ENCODE measurements around the gene ORC4.

ORC4 gene

DNA sequence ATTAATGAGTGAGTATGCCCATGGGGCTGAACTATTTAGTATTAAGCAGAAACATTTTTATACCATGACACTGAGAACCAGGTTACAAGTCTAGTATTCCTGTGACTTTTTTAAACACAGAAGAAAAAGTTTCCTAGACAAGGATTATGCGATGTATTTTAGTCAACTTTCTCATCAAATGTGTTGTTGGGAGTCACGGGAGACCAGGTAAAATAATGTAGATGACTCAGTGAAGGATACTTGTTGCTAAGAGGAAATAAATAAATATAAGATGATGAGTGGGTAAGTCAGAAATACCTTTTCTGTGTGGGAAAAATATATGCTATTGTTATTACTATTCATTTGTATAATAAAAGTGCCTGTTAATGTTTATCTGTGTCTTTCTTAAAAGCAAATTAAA, 23.8 kb upstream of the ORC4 start:
- Histone ChIP-seq H3K36me3 (ENCODE audit: insufficient read depth, low read length) (no peaks in the 10 kb centered on the region), H3K4me3 (ENCODE audit: low read depth, low read length, poor library complexity, severe bottlenecking) (no peak overlapping the region), H3K9me2 (ENCODE audit: low read depth, low read length) (no peaks in the 10 kb centered on the region), H4K20me1 (ENCODE audit: insufficient read depth, low read length) (no peaks in the 10 kb centered on the region), H3K27me3 (ENCODE audit: insufficient read depth, low read length) (no peaks in the 10 kb centered on the region), H3K4me1 (ENCODE audit: insufficient read depth, low read length, severe bottlenecking) (peaks cover 10% of the 10 kb centered on the region), H2AFZ (ENCODE audit: low read length) (no peak overlapping the region), H3K9ac (ENCODE audit: low read length) (no peak overlapping the region), H3K9me3 (ENCODE audit: low read length) (no peaks in the 10 kb centered on the region), H3K27ac (ENCODE audit: low read depth, low read length, poor library complexity, severe bottlenecking) (no peak overlapping the region), H3K4me2 (ENCODE audit: low read length) (no peak overlapping the region), H3F3A (ENCODE audit: insufficient read depth, low read length) (no peaks in the 10 kb centered on the region), H3K79me2 (ENCODE audit: insufficient read depth, low read length) (no peaks in the 10 kb centered on the region)
- no peak for TF ChIP-seq EZH2 (IDR thresholded peaks at IDR 0.05; ENCODE audit: borderline replicate concordance, low read length)
- TF ChIP-seq, protein P1, sequence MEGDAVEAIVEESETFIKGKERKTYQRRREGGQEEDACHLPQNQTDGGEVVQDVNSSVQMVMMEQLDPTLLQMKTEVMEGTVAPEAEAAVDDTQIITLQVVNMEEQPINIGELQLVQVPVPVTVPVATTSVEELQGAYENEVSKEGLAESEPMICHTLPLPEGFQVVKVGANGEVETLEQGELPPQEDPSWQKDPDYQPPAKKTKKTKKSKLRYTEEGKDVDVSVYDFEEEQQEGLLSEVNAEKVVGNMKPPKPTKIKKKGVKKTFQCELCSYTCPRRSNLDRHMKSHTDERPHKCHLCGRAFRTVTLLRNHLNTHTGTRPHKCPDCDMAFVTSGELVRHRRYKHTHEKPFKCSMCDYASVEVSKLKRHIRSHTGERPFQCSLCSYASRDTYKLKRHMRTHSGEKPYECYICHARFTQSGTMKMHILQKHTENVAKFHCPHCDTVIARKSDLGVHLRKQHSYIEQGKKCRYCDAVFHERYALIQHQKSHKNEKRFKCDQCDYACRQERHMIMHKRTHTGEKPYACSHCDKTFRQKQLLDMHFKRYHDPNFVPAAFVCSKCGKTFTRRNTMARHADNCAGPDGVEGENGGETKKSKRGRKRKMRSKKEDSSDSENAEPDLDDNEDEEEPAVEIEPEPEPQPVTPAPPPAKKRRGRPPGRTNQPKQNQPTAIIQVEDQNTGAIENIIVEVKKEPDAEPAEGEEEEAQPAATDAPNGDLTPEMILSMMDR (IDR thresholded peaks at IDR 0.05; ENCODE audit: low read length), result no peak

DNA sequence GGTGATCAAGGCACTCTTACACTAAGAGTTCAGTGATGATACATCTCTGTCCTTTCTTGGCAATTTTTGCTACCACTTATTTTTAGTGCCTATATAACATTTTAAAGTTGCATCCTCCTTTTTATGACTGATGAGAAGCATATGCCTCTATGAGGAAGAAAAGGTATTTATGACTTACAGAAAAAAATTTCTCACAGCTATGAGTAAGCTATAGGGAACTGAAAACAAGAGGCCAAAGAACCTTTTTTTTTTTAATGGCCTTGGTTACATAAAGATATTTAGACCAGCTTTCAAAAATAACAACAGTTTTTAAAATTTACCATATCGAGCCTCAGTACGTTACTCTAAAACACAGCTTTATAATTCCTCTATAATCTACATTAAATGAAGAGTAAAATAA, 21.7 kb upstream of the ORC4 start:
- H3K9me3 ChIP-seq (ENCODE audit: low read length), result no peaks in the 10 kb centered on the region
- no peaks in the 10 kb centered on the region for H3K9me2 ChIP-seq (ENCODE audit: low read depth, low read length)
- H3K4me1 ChIP-seq (ENCODE audit: insufficient read depth, low read length, severe bottlenecking), result no peaks in the 10 kb centered on the region
- H3K27ac ChIP-seq (ENCODE audit: low read depth, low read length, poor library complexity, severe bottlenecking), result no peak overlapping the region
- H3F3A ChIP-seq (ENCODE audit: insufficient read depth, low read length), result no peaks in the 10 kb centered on the region
- no peaks in the 10 kb centered on the region for H4K20me1 ChIP-seq (ENCODE audit: insufficient read depth, low read length)
- H3K27me3 ChIP-seq (ENCODE audit: insufficient read depth, low read length), result no peaks in the 10 kb centered on the region
- no peak overlapping the region for H2AFZ ChIP-seq (ENCODE audit: low read length)
- TF ChIP-seq EZH2 (IDR thresholded peaks at IDR 0.05; ENCODE audit: borderline replicate concordance, low read length), result no peak
- TF ChIP-seq, protein P1 (IDR thresholded peaks at IDR 0.05; ENCODE audit: low read length), result no peak
- H3K9ac ChIP-seq (ENCODE audit: low read length), result no peak overlapping the region
- no peak overlapping the region for H3K4me2 ChIP-seq (ENCODE audit: low read length)
- H3K4me3 ChIP-seq (ENCODE audit: low read depth, low read length, poor library complexity, severe bottlenecking), result no peak overlapping the region
- H3K36me3 ChIP-seq (ENCODE audit: insufficient read depth, low read length), result no peaks in the 10 kb centered on the region
- peaks cover 6% of the 10 kb centered on the region for H3K79me2 ChIP-seq (ENCODE audit: insufficient read depth, low read length)

DNA sequence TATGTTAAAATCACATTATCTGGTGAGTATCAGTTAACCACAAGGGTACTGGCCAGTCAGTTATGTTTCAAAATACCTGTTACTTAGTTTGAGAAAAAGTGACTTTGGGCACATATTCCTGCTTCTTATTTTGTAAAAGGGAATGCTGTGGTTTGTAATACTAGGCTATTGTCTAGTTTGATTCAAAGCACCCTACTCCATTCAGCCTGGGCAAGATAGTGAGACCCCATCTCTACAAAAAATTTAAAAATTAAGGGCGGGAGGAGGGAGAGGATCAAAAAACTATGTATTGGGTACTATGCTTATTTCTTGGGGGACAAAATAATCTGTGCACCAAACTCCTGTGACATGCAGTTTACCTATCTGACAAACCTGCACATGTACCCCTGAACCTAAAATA, 19.2 kb upstream of the ORC4 start:
- Histone ChIP-seq H4K20me1 (ENCODE audit: insufficient read depth, low read length) (no peaks in the 10 kb centered on the region), H3K27me3 (ENCODE audit: insufficient read depth, low read length) (no peaks in the 10 kb centered on the region), H3K4me2 (ENCODE audit: low read length) (no peak overlapping the region), H3K9me3 (ENCODE audit: low read length) (no peaks in the 10 kb centered on the region), H2AFZ (ENCODE audit: low read length) (no peak overlapping the region), H3K4me1 (ENCODE audit: insufficient read depth, low read length, severe bottlenecking) (no peaks in the 10 kb centered on the region), H3K9ac (ENCODE audit: low read length) (no peak overlapping the region), H3K4me3 (ENCODE audit: low read depth, low read length, poor library complexity, severe bottlenecking) (no peak overlapping the region), H3K79me2 (ENCODE audit: insufficient read depth, low read length) (peaks cover 8% of the 10 kb centered on the region), H3K27ac (ENCODE audit: low read depth, low read length, poor library complexity, severe bottlenecking) (no peak overlapping the region), H3K9me2 (ENCODE audit: low read depth, low read length) (no peaks in the 10 kb centered on the region), H3K36me3 (ENCODE audit: insufficient read depth, low read length) (no peaks in the 10 kb centered on the region), H3F3A (ENCODE audit: insufficient read depth, low read length) (no peaks in the 10 kb centered on the region)
- TF ChIP-seq EZH2 (IDR thresholded peaks at IDR 0.05; ENCODE audit: borderline replicate concordance, low read length), result no peak
- TF ChIP-seq, protein P1 (IDR thresholded peaks at IDR 0.05; ENCODE audit: low read length), result no peak

All from OCI-LY1 (cell line).